Prostate gland (tissue), 2 donors: ENCODE results near the gene SMYD5.

Source experiments
- CTCF ChIP-seq, 4 experiments: fragments of 200-600 bp in 2 of 4; fragments of 450-650 bp in 2 of 4; sonication (generic) in 2 of 4; IDR thresholded peaks; 1 replicate in 3 of 4; 2 replicates in 1 of 4; pipeline ENCODE4 v1.5.1; 2016 to 2019; ENCODE audit warnings: antibody characterized with exemption in 4 of 4, mild to moderate bottlenecking in 2 of 4, moderate library complexity in 2 of 4
- POLR2A ChIP-seq: fragments of 450-650 bp; IDR thresholded peaks from one replicate; pipeline ENCODE4 v1.6.1; 2016; ENCODE audit warnings: antibody characterized with exemption, mild to moderate bottlenecking
- POLR2AphosphoS5 ChIP-seq: sonication (generic); formaldehyde crosslinking; IDR thresholded peaks from one replicate; pipeline ENCODE4 v1.6.1; 2017; ENCODE audit warnings: antibody characterized with exemption

- TF ChIP-seq CTCF (IDR thresholded peaks at IDR 0.05) (no peak), POLR2AphosphoS5 (no peak), POLR2A (no peak)
Observed at GRCh38 chr2:73256618-73256922, 42.5 kb downstream of the SMYD5 start.
